Osteocyte (in vitro differentiated cells): ENCODE data around the gene DENND10. TPM values are rescaled to one million over a fixed set of nuclear protein-coding genes. Genes with fewer than 3 reads are reported as not detected.
A peak's percentile ranks its signal among the peaks of the same experiment; 100 is the strongest.
"Not testable (repeated sequence)": the region's sequence is repeated elsewhere in the genome, so short reads cannot be mapped to it uniquely, and the experiment has no call there.

Experiments used
- DNase-seq: peaks from one replicate; pipeline ENCODE4 v3.0.0; 2021; ENCODE audit warnings: mixed read lengths; ENCODE audit not compliant: unreplicated experiment; ENCODE audit errors: extremely low spot score
- H3K27ac Mint-ChIP-seq: one replicate; pipeline ENCODE4 v1.8.0; 2021; ENCODE audit warnings: mild to moderate bottlenecking, mixed read lengths; ENCODE audit not compliant: unreplicated experiment
- H3K27me3 Mint-ChIP-seq: one replicate; pipeline ENCODE4 v1.8.0; 2021; ENCODE audit warnings: mixed read lengths; ENCODE audit not compliant: unreplicated experiment
- H3K36me3 Mint-ChIP-seq: one replicate; pipeline ENCODE4 v1.8.0; 2021; ENCODE audit warnings: mixed read lengths; ENCODE audit not compliant: unreplicated experiment
- H3K4me1 Mint-ChIP-seq: one replicate; pipeline ENCODE4 v1.8.0; 2021; ENCODE audit warnings: mixed read lengths; ENCODE audit not compliant: unreplicated experiment
- H3K4me3 Mint-ChIP-seq: one replicate; pipeline ENCODE4 v1.8.0; 2021; ENCODE audit warnings: mild to moderate bottlenecking, moderate library complexity, mixed read lengths; ENCODE audit not compliant: unreplicated experiment
- H3K9me3 Mint-ChIP-seq: one replicate; pipeline ENCODE4 v1.8.0; 2021; ENCODE audit warnings: mixed read lengths; ENCODE audit not compliant: unreplicated experiment
- CTCF ChIP-seq: fragments of 200-600 bp; sonication (generic); IDR thresholded peaks from 2 replicates; pipeline ENCODE4 v1.5.0; 2021; ENCODE audit warnings: antibody characterized with exemption, mild to moderate bottlenecking, moderate library complexity
- total RNA-seq: library from RNA; stranded (reverse); gene quantifications from 2 replicates; pipeline ENCODE4 v1.2.1, GENCODE V29; 2021

DENND10 gene
- total RNA-seq, 1 donor from 2014 or later, result 43.1 TPM

GRCh38 chr10:119100434-119101238, 3.3 kb upstream of the DENND10 start:
- Mint-ChIP-seq H3K36me3 (no peaks in the 10 kb centered on the region), H3K27me3 (peaks cover 4% of the 10 kb centered on the region), H3K27ac (no peak overlapping the region), H3K9me3 (no peaks in the 10 kb centered on the region), H3K4me3 (no peak overlapping the region), H3K4me1 (peaks cover 4% of the 10 kb centered on the region)
- no peak for TF ChIP-seq CTCF
- no peak for DNase-seq

DNA sequence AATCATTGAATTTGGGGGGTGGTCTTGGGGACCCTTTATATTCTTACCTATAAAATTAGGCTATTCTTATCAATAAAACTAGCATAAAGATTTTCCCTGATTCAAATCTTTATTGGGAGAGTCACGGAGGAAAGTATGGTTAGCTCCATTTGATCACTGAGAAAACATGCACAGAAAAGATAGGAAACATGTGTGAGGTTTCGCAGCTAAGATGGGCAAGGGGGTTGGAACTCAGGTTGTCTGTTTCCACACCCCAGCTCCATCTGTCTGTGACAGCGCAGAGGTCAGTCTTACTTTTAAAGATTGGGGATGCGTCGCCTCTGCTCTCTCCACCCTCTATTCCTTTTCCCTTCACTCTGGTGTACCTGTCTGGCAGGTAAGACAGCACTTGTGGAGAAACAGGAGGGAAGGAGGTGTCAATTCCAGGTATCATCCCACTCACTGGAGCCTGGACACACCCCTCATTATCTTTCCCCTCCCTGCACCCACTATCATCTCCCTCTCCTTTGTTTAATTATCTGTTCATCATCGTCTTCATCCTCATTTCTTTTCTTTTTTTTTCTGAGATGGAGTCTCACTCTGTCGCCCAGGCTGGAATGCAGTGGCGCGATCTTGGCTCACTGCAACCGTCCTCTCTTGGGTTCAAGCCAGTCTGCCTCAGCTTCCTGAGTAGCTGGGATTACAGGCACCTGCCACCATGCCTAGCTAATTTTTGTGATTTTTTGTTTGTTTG, 2.4 kb upstream of the DENND10 start:
- Mint-ChIP-seq H3K36me3 (no peaks in the 10 kb centered on the region), H3K4me3 (no peak overlapping the region), H3K9me3 (no peaks in the 10 kb centered on the region), H3K4me1 (peaks cover 4% of the 10 kb centered on the region), H3K27ac (no peak overlapping the region), H3K27me3 (peaks cover 4% of the 10 kb centered on the region)
- no peak for TF ChIP-seq CTCF
- no peak for DNase-seq

DNA sequence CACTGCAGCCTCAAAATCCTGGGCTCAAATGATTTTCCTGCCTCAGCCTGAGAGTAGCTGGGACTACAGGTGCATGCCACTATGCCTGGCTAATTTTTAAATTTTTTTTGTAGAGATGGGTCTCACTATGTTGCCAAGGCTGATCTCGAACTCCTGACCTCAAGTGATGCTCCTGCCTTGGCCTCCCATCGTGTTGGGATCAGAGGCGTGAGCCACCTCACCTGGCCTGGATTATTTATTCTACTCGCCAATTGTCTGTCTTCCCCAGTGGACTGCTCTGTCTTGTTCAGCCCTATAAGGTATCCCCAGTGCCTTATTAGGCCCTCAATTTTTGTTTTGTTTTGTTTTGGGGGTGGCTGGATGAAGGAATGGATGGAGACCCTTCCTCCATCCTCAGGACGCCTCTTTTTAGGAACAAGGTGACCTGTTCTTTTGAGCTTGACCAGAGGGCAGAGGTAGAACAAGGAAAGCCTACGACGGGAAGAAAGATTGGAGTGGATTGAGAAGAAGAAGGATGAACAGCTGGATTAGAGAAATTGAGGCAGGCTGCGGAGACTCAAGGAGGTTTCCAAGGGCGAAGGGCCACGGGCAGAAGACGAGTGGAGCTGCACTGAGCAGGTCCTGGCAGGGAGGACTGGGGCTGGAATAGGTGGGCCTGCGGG, 541 bp upstream of the DENND10 start:
- Mint-ChIP-seq H3K4me3 (peak overlapping the region; percentile 66), H3K27me3 (peaks cover 4% of the 10 kb centered on the region), H3K27ac (peak overlapping the region; percentile 6), H3K9me3 (no peaks in the 10 kb centered on the region), H3K36me3 (peaks cover 4% of the 10 kb centered on the region), H3K4me1 (peaks cover 4% of the 10 kb centered on the region)
- TF ChIP-seq CTCF, result no peak
- no peak for DNase-seq

GRCh38 chr10:119104654-119105015, 722 bp downstream of the DENND10 start:
- no peak for DNase-seq
- Mint-ChIP-seq H3K9me3 (no peaks in the 10 kb centered on the region), H3K27ac (peak overlapping the region; percentile 38), H3K4me3 (peak overlapping the region; percentile 75), H3K36me3 (peaks cover 9% of the 10 kb centered on the region), H3K4me1 (peaks cover 4% of the 10 kb centered on the region), H3K27me3 (peaks cover 4% of the 10 kb centered on the region)
- TF ChIP-seq CTCF, result no peak

DNA sequence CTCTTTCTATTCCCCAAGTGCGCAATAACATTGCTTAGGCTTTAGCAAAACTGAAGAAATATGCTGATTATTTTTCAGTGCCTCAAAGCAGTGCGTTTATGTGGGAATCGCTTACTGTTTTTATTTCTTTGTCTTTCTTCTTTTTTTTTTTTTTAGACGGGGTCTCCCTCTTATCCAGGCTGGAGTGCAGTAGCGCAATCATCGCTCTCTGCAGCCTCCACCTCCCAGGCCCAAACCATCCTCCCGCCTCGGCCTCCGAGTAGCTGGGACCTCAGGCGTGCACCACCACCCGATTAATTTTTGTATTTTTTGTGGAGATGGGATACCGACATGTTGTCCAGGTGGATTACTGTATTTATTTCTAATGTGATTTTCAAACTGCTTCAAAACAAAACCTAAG, 1.2 kb downstream of the DENND10 start:
- Mint-ChIP-seq H3K4me1 (peaks cover 4% of the 10 kb centered on the region), H3K9me3 (no peaks in the 10 kb centered on the region), H3K27me3 (peaks cover 4% of the 10 kb centered on the region), H3K36me3 (peaks cover 9% of the 10 kb centered on the region), H3K27ac (peak overlapping the region; percentile 41), H3K4me3 (peak overlapping the region; percentile 75)
- DNase-seq, result no peak
- no peak for TF ChIP-seq CTCF

GRCh38 chr10:119105899-119106298, 2.0 kb downstream of the DENND10 start:
- peak overlapping the region; percentile 18 for H3K4me3 Mint-ChIP-seq
- DNase-seq, H3K9me3 Mint-ChIP-seq, H3K27ac Mint-ChIP-seq, H3K27me3 Mint-ChIP-seq, H3K36me3 Mint-ChIP-seq, H3K4me1 Mint-ChIP-seq: not testable (repeated sequence)

GRCh38 chr10:119107106-119107505, 3.2 kb downstream of the DENND10 start:
- peaks cover 15% of the 10 kb centered on the region for H3K36me3 Mint-ChIP-seq
- not testable (repeated sequence) for H3K9me3 Mint-ChIP-seq, H3K27me3 Mint-ChIP-seq, DNase-seq, H3K27ac Mint-ChIP-seq, H3K4me3 Mint-ChIP-seq, H3K4me1 Mint-ChIP-seq
